Stimulated activated naive CD4-positive, alpha-beta T cell treated with Interleukin-2 at 50 U/mL for 16 hours (primary cell): ENCODE data around the gene SCRN1.

Experiments used
- DNase-seq: peaks from one replicate; lab custom pipeline; 2025; lab: John Stamatoyannopoulos, UW

The SCRN1 gene

GRCh38 chr7:29926741-29927140 is 62.9 kb downstream of the SCRN1 start:
- DNase-seq = no peak

GRCh38 chr7:29926216-29926615 is 63.4 kb downstream of the SCRN1 start:
- DNase-seq = no peak

- DNase-seq = peak; percentile 5
These were observed 64.9 kb downstream of the SCRN1 start for GRCh38 chr7:29924684-29925083.

GRCh38 chr7:29924006-29924405 is 65.6 kb downstream of the SCRN1 start:
- DNase-seq = no peak

- DNase-seq = no peak
These were observed 66.5 kb downstream of the SCRN1 start for GRCh38 chr7:29922921-29923700.

GRCh38 chr7:29921404-29922010 is 68.1 kb downstream of the SCRN1 start:
- DNase-seq = no peak

- DNase-seq = no peak
These were observed 69.1 kb downstream of the SCRN1 start for GRCh38 chr7:29920491-29920890.

GRCh38 chr7:29919790-29920189 is 69.8 kb downstream of the SCRN1 start:
- no peak for DNase-seq

GRCh38 chr7:29918850-29919249 is 70.8 kb downstream of the SCRN1 start:
- DNase-seq = no peak

- DNase-seq = no peak
These were observed 72.0 kb downstream of the SCRN1 start for GRCh38 chr7:29917641-29918040.

- no peak for DNase-seq
These were observed 74.0 kb downstream of the SCRN1 start for GRCh38 chr7:29915481-29916215.

GRCh38 chr7:29914180-29914579 is 75.4 kb downstream of the SCRN1 start:
- DNase-seq = no peak

- DNase-seq = no peak
These were observed 83.2 kb downstream of the SCRN1 start for GRCh38 chr7:29906200-29907022.

GRCh38 chr7:29900745-29901144 is 88.9 kb downstream of the SCRN1 start:
- no peak for DNase-seq

- DNase-seq = no peak
These were observed 91.3 kb downstream of the SCRN1 start for GRCh38 chr7:29898301-29898700.

GRCh38 chr7:29896685-29897411 is 92.8 kb downstream of the SCRN1 start:
- no peak for DNase-seq

- no peak for DNase-seq
These were observed 94.0 kb downstream of the SCRN1 start for GRCh38 chr7:29895559-29895958.

- DNase-seq = no peak
These were observed 95.3 kb downstream of the SCRN1 start for GRCh38 chr7:29894256-29894655.

GRCh38 chr7:29893351-29893965 is 96.1 kb downstream of the SCRN1 start:
- no peak for DNase-seq

- no peak for DNase-seq
These were observed 97.4 kb downstream of the SCRN1 start for GRCh38 chr7:29892231-29892630.

GRCh38 chr7:29891766-29892165 is 97.8 kb downstream of the SCRN1 start:
- DNase-seq = no peak
